Sigmoid colon (tissue), 3 donors: Measurements from ENCODE around the gene PIGB.

Source experiments
- CTCF ChIP-seq, 4 experiments: fragments of 450-650 bp in 3 of 4; fragments of 200-600 bp in 1 of 4; IDR thresholded peaks; one replicate each; pipeline ENCODE4 v1.5.1; 2016 to 2019; ENCODE audit warnings: antibody characterized with exemption in 4 of 4, mild to moderate bottlenecking in 3 of 4, moderate library complexity in 2 of 4
- POLR2A ChIP-seq, 2 donors: fragments of 450-650 bp; IDR thresholded peaks; one replicate each; pipeline ENCODE4 v1.6.1; 2016; ENCODE audit warnings: antibody characterized with exemption in 2 of 2, mild to moderate bottlenecking in 2 of 2, moderate library complexity in 2 of 2

DNA sequence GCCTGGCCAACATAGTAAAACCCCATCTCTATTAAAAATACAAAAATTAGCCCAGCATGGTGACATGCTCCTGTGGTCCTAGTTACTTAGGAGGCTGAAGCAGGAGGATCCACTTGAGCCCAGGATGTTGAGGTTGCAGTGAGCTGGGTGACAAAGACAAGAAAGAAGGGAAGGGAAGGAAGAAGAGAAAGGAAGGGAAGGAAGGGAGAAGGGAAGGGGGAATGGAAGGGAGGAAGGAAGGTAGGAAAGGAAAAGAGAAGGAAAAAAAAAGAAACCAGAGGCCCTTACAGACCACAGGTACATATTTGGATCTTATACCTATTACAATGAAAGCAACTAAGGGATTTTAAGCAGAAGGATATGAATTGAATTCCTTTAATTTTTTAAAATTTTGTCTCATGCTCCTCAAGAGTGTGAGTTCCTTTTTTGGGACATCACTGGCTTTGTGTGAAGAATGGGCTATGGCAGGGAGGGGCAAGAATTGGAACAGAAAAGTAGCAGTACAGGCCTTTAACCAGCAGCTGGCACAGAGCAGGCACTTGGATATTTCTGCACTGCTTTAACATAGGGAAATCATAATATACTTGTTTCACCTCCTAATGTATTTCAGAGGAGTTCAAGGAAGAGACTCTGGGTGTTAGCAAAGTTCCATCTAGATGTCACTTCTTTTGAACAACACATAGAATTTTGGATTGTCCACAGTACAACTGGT is 37.3 kb upstream of the PIGB start:
- TF ChIP-seq POLR2A (IDR thresholded peaks at IDR 0.05) (no peak), CTCF (IDR thresholded peaks at IDR 0.05) (no peak)
